ENCODE data around the gene CYB5D1. TPM values are rescaled to one million over a fixed set of nuclear protein-coding genes. Genes with fewer than 3 reads are reported as not detected.

CYB5D1 gene
- total RNA-seq, 4 donors from 2014 or later: 7.0 to 14.1 (median 9.1) TPM

DNA sequence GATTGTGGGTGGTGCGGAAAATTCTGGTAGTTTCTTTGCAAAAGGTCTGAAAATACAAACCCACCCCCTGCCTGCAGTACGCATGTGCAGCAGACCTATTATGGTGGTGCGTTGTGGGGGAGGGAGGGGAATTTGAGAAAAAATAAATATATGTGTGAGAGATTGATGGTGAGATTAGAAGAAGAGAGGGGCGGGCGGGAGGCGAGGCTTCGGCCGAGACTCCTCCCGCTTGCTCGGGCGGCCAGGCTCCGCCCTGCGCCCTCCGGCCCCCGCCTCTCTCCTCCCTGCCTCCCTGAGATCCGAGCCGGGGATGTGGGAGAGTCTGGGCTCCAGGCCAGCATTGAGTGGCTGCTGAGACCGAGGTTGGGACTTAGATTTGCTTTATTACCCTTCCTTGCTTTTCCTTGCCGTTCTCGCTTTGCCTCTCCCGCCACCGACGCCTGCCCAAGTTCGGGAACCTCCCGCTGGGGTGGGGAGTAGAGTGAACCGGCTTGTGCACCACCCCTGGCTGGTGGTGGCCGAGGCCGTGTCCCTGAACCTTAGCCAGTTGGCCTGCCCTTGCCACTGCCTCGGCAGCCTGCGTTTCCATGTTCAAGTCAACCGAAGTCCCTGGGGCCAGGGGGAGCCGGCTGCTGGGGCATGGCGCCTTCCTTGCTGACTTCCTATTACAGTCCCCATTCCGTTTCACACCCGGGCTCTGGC lies 29.8 kb downstream of the CYB5D1 start:
- DNase-seq (ENCODE audit: low spot score in 2 of 2): peak; percentile 90 to 97

GRCh38 chr17:7888184-7888920 lies 30.5 kb downstream of the CYB5D1 start, which contains the start of gene CHD3:
TSS of gene CHD3 (plus strand) at chr17:7888789. CDS start at chr17:7889001, 212 bp downstream.
- TF ChIP-seq CTCF (IDR thresholded peaks at IDR 0.05) (no peak), POLR2A (IDR thresholded peaks at IDR 0.05) (no peak)
- peak within 1 kb of the TSS; percentile 30 for H3K4me3 ChIP-seq (ENCODE audit: low read depth, poor library complexity, severe bottlenecking)
- 8 to 18% methylated on average over 18 of the region's 18 CpGs for WGBS, 2 donors
- peak; percentile 73 to 87 for DNase-seq (ENCODE audit: low spot score in 2 of 2)
- intact Hi-C loops (cut with DNase I; ENCODE audit: low total_unique reads): no loop called here

More for the DNA sequence above, 29.8 kb downstream of the CYB5D1 start:
- WGBS, 2 donors: 0 to 1% methylated on average over 35 of the region's 35 CpGs
- TF ChIP-seq CTCF (IDR thresholded peaks at IDR 0.05) (no peak), POLR2A (IDR thresholded peaks at IDR 0.05) (no peak)
- intact Hi-C loops (cut with DNase I; ENCODE audit: low total_unique reads): no loop called here
- peak overlapping the region; percentile 30 for H3K4me3 ChIP-seq (ENCODE audit: low read depth, poor library complexity, severe bottlenecking)

DNA sequence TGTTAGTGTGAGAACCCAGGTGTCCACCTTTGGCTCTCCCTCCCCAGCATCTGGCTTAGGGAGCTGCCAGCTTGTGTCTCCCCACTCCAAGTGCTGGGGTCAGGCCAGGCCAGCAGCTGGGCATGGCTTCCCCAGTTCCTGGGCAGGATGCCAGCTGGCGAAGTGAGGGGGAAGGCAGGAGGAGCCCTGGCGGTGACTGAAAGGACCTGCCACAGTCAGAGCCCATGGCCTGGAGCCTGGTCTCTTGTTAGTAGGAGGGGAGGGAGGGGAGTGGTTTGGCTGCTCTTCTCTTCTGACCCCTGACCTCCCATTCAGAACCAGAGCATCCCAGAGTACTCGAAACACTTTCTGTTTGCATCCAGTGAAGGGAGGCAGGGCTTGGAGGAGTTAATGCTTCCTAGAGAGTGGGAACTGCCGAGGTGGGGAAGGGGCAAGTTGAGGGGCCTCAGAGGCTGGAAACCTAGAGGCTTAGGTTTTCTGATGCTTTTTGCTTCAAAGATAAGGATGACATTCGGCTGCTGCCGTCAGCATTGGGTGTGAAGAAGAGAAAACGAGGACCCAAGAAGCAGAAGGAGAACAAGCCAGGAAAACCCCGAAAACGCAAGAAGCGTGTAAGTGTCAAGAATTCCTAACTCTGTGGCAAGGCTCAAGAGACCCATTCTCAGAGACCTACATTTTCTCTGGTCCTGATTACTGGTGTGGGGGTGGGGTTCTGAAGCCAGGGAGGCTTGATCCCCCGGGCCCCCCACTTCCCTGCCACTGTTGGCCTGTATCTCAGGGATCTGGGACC lies 31.6 kb downstream of the CYB5D1 start:
- 20 to 22% methylated on average over 11 of the region's 11 CpGs for WGBS, 2 donors
- H3K4me3 ChIP-seq (ENCODE audit: low read depth, poor library complexity, severe bottlenecking): no peak overlapping the region
- no peak for TF ChIP-seq CTCF (IDR thresholded peaks at IDR 0.05)
- TF ChIP-seq POLR2A (IDR thresholded peaks at IDR 0.05): no peak
- DNase-seq (ENCODE audit: low spot score in 2 of 2): peak; percentile 88 to 98
- intact Hi-C loops (cut with DNase I; ENCODE audit: low total_unique reads): no loop called here

DNA sequence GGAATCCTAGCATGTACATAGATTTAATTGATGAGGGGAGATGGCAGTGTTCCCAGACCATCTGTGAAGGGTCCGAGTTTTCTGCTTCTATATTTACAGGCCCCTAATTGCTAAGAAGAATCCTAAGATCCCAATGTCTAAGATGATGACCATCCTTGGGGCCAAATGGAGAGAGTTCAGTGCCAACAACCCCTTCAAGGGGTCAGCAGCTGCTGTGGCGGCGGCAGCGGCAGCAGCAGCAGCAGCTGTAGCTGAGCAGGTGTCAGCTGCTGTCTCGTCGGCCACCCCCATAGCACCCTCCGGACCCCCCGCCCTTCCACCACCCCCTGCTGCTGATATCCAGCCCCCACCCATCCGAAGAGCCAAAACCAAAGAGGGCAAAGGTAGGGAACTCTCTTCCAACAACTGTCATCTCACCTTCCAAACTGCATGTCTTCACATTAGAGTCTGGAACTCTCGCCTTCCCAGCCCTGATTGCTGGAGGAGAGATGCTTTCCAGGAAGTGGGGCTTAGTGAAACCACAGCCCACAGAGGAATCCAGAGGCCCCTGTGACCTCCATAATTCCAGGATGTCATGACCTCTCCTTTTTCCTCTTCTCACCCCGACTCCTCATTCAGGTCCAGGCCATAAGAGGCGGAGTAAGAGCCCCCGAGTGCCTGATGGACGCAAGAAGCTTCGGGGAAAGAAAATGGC lies 35.5 kb downstream of the CYB5D1 start:
- TF ChIP-seq CTCF (IDR thresholded peaks at IDR 0.05): no peak
- intact Hi-C loops (cut with DNase I; ENCODE audit: low total_unique reads): no loop called here
- WGBS, 2 donors: 78 to 93% methylated on average over 15 of the region's 15 CpGs
- peak in 1 of 2 donors; percentile 54 for DNase-seq (ENCODE audit: low spot score in 2 of 2)
- H3K4me3 ChIP-seq (ENCODE audit: low read depth, poor library complexity, severe bottlenecking): no peak overlapping the region

GRCh38 chr17:7894226-7894625 lies 36.4 kb downstream of the CYB5D1 start:
- DNase-seq (ENCODE audit: low spot score in 2 of 2): peak in 1 of 2 donors; percentile 50
- H3K4me3 ChIP-seq (ENCODE audit: low read depth, poor library complexity, severe bottlenecking): no peak overlapping the region
- TF ChIP-seq POLR2A (IDR thresholded peaks at IDR 0.05): no peak
- TF ChIP-seq CTCF (IDR thresholded peaks at IDR 0.05): no peak
- 88 to 90% methylated on average over 9 of the region's 9 CpGs for WGBS, 2 donors
- intact Hi-C loops (cut with DNase I; ENCODE audit: low total_unique reads): no loop called here
